Measurements from ENCODE around the gene KIFC3.

GRCh38 chr16:57762365-57763040 is 39.8 kb downstream of the KIFC3 start:
- TF ChIP-seq CTCF (IDR thresholded peaks at IDR 0.05; ENCODE audit: low read length) (no peak), EZH2 (optimal IDR thresholded peaks at IDR 0.05; ENCODE audit: low read depth, low read length) (no peak), EZH2phosphoT487 (IDR thresholded peaks at IDR 0.05; ENCODE audit: low read length) (no peak)
